Liver (tissue), 9 donors: ENCODE measurements around the gene PIWIL4. TPM values are rescaled to one million over a fixed set of nuclear protein-coding genes. Genes with fewer than 3 reads are reported as not detected.

Source experiments
- DNase-seq: peaks from one replicate; pipeline ENCODE4 v3.0.0-alpha.2; 2017; ENCODE audit warnings: low spot score
- H3K27ac ChIP-seq, 2 donors: one replicate each; pipeline ENCODE4 v1.7.0; 2013; ENCODE audit warnings: inconsistent platforms in 2 of 2, low read length in 2 of 2, control low read depth in 1 of 2, low read depth in 1 of 2, mild to moderate bottlenecking in 1 of 2
- H3K27me3 ChIP-seq, 4 donors: one replicate each; pipeline versions ENCODE4 v1.6.1 to v1.7.0; 2013; ENCODE audit warnings: low read length in 3 of 4, inconsistent platforms in 1 of 4, mild to moderate bottlenecking in 1 of 4, moderate library complexity in 1 of 4; ENCODE audit not compliant: control insufficient read depth in 4 of 4, insufficient read depth in 4 of 4
- H3K36me3 ChIP-seq, 4 donors: one replicate each; pipeline versions ENCODE4 v1.6.1 to v1.7.0; 2013; ENCODE audit warnings: low read length in 3 of 4, mild to moderate bottlenecking in 3 of 4, low read depth in 1 of 4, moderate library complexity in 1 of 4; ENCODE audit not compliant: control insufficient read depth in 4 of 4, insufficient read depth in 3 of 4
- H3K4me1 ChIP-seq, 4 donors: one replicate each; pipeline versions ENCODE4 v1.6.1 to v1.7.0; 2013; ENCODE audit warnings: low read length in 3 of 4, mild to moderate bottlenecking in 3 of 4, moderate library complexity in 1 of 4; ENCODE audit not compliant: control insufficient read depth in 4 of 4, insufficient read depth in 4 of 4
- H3K4me3 ChIP-seq, 3 donors: one replicate each; pipeline versions ENCODE4 v1.6.1 to v1.7.0; 2013; ENCODE audit warnings: low read length in 3 of 3, control low read depth in 1 of 3, low read depth in 1 of 3, mild to moderate bottlenecking in 1 of 3
- H3K9ac ChIP-seq, 2 donors: one replicate each; pipeline ENCODE4 v1.7.0; 2013; ENCODE audit warnings: low read length in 2 of 2, mild to moderate bottlenecking in 2 of 2, moderate library complexity in 2 of 2, control low read depth in 1 of 2, low read depth in 1 of 2
- H3K9me3 ChIP-seq, 4 donors: one replicate each; pipeline versions ENCODE4 v1.6.1 to v1.7.0; 2013; ENCODE audit warnings: low read length in 3 of 4; ENCODE audit not compliant: control insufficient read depth in 4 of 4
- CTCF ChIP-seq: fragments of 150-350 bp; IDR thresholded peaks from 2 replicates; pipeline ENCODE4 v1.5.1; 2017; ENCODE audit warnings: improper control_type of control experiment, low read depth, low read length; ENCODE audit not compliant: missing input control
- EGR1 ChIP-seq, 2 donors: IDR thresholded peaks; 2 replicates each; pipeline ENCODE4 v1.6.1; 2016 to 2018; ENCODE audit warnings: antibody characterized with exemption in 2 of 2, low read depth in 2 of 2
- FOXA2 ChIP-seq: IDR thresholded peaks from 2 replicates; pipeline ENCODE4 v1.6.1; 2016; ENCODE audit warnings: antibody characterized with exemption
- HNF4G ChIP-seq: IDR thresholded peaks from 2 replicates; pipeline ENCODE4 v1.6.1; 2016; ENCODE audit warnings: antibody characterized with exemption
- JUND ChIP-seq, 2 donors: IDR thresholded peaks; 2 replicates each; pipeline ENCODE4 v1.6.1; 2016; ENCODE audit warnings: antibody characterized with exemption in 2 of 2
- NR2F2 ChIP-seq: IDR thresholded peaks from 2 replicates; pipeline ENCODE4 v1.6.1; 2016; ENCODE audit warnings: antibody characterized with exemption
- RAD21 ChIP-seq, 2 donors: IDR thresholded peaks; 2 replicates each; pipeline ENCODE4 v1.6.1; 2016; ENCODE audit warnings: antibody characterized with exemption in 2 of 2, mild to moderate bottlenecking in 2 of 2
- RXRA ChIP-seq, 2 donors: IDR thresholded peaks; 2 replicates each; pipeline ENCODE4 v1.6.1; 2017 to 2018; ENCODE audit warnings: antibody characterized with exemption in 2 of 2, mild to moderate bottlenecking in 1 of 2
- SP1 ChIP-seq: IDR thresholded peaks from 2 replicates; pipeline ENCODE4 v1.6.1; 2018; ENCODE audit warnings: antibody characterized with exemption, mild to moderate bottlenecking
- TAF1 ChIP-seq: conservative IDR thresholded peaks from 2 replicates; pipeline ENCODE4 v1.6.1; 2016; ENCODE audit warnings: antibody characterized with exemption, mild to moderate bottlenecking
- YY1 ChIP-seq: IDR thresholded peaks from 2 replicates; pipeline ENCODE4 v1.6.1; 2016; ENCODE audit warnings: antibody characterized with exemption, mild to moderate bottlenecking
- ZBTB33 ChIP-seq: IDR thresholded peaks from 2 replicates; pipeline ENCODE4 v1.6.1; 2016; ENCODE audit warnings: antibody characterized with exemption
- WGBS: extraction: QIAGEN DNeasy Blood & Tissue Kit; methylation state at CpG from one replicate; pipeline ENCODE4 v1.1.7; 2013; 5-methylcytosine and 5-hydroxymethylcytosine counted together
- polyA plus RNA-seq, 2 donors: library from polyadenylated mRNA; stranded (reverse) in 1 of 2; unstranded in 1 of 2; fragments of 200-250 nt in 1 of 2; fragments of >200 nt in 1 of 2; fragmentation: Nextera tagmentation in 1 of 2; extraction: Ambion mirVana in 1 of 2; gene quantifications; one replicate each; pipeline versions ENCODE4 v1.2.1 to v1.2.3, GENCODE V29; 2013 to 2015
- total RNA-seq, 2 donors: library from RNA; depleted of rRNA; stranded (reverse); fragments of >200 nt; gene quantifications; one replicate each; pipeline ENCODE4 v1.2.3, GENCODE V29; 2014
- donor health status: healthy.
- donor health status: healthy.
- donor health status: healthy.
- donor health status: healthy.
- donor health status: healthy.

The PIWIL4 gene
- total and polyA plus RNA-seq, 4 donors, result 0.18 to 1.5 (median 0.51) TPM

- Histone ChIP-seq H3K9me3 (no peaks in the 10 kb centered on the region), H3K4me1 (no peaks in the 10 kb centered on the region), H3K4me3 (no peak overlapping the region), H3K9ac (no peak overlapping the region), H3K36me3 (no peaks in the 10 kb centered on the region), H3K27ac (no peak overlapping the region), H3K27me3 (no peaks in the 10 kb centered on the region)
- TF ChIP-seq RAD21 (IDR thresholded peaks at IDR 0.05), result peak; percentile 37 to 57
- TF ChIP-seq SP1, result no peak
- WGBS, result 83% methylated on average over 4 of the region's 4 CpGs
- no peak for DNase-seq
Measured at GRCh38 chr11:94563176-94563847, 3.9 kb upstream of the PIWIL4 start.

GRCh38 chr11:94563848-94564467, 3.2 kb upstream of the PIWIL4 start:
- no peaks in the 10 kb centered on the region for H3K4me1 ChIP-seq
- no peak overlapping the region for H3K9ac ChIP-seq
- H3K4me3 ChIP-seq, result no peak overlapping the region

GRCh38 chr11:94568200-94568599, 1.0 kb downstream of the PIWIL4 start:
- H3K4me3 ChIP-seq, result no peak overlapping the region
- H3K9me3 ChIP-seq, result no peaks in the 10 kb centered on the region
- WGBS, result 93% methylated on average over 5 of the region's 5 CpGs
- no peak for DNase-seq
- no peak overlapping the region for H3K27ac ChIP-seq
- H3K27me3 ChIP-seq, result no peaks in the 10 kb centered on the region
- no peaks in the 10 kb centered on the region for H3K4me1 ChIP-seq
- H3K9ac ChIP-seq, result no peak overlapping the region
- H3K36me3 ChIP-seq, result no peaks in the 10 kb centered on the region
- no peak for TF ChIP-seq ZBTB33
- no peak for TF ChIP-seq HNF4G
- no peak for TF ChIP-seq RAD21 (IDR thresholded peaks at IDR 0.05)
- no peak for TF ChIP-seq NR2F2
- TF ChIP-seq CTCF, result no peak
- no peak for TF ChIP-seq JUND (IDR thresholded peaks at IDR 0.05)
- TF ChIP-seq FOXA2, result no peak
- no peak for TF ChIP-seq YY1
- TF ChIP-seq TAF1, result no peak
- TF ChIP-seq EGR1 (IDR thresholded peaks at IDR 0.05; ENCODE audit: low read depth in 2 of 2), result no peak
- TF ChIP-seq RXRA (IDR thresholded peaks at IDR 0.05), result no peak

More at GRCh38 chr11:94563848-94564467, 3.2 kb upstream of the PIWIL4 start:
- no peak for TF ChIP-seq TAF1
- no peak for TF ChIP-seq ZBTB33
- TF ChIP-seq NR2F2, result no peak
- TF ChIP-seq CTCF, result no peak
- TF ChIP-seq RAD21 (IDR thresholded peaks at IDR 0.05), result no peak
- TF ChIP-seq HNF4G, result no peak
- H3K9me3 ChIP-seq, result no peaks in the 10 kb centered on the region
- H3K27me3 ChIP-seq, result no peaks in the 10 kb centered on the region
- no peaks in the 10 kb centered on the region for H3K36me3 ChIP-seq
- H3K27ac ChIP-seq, result no peak overlapping the region
- 70% methylated on average over 8 of the region's 8 CpGs for WGBS
- DNase-seq, result no peak
